Endodermal cell (in vitro differentiated cells): ENCODE results near the gene IRF6. TPM values are rescaled to one million over a fixed set of nuclear protein-coding genes. Genes with fewer than 3 reads are reported as not detected.

ENCODE experiments used
- DNase-seq: peaks from one replicate; pipeline ENCODE4 v3.0.0-alpha.2; 2017
- H3K27ac ChIP-seq: 2 replicates; pipeline ENCODE4 v1.5.1; 2013; ENCODE audit warnings: mild to moderate bottlenecking, low read depth, low read length, moderate library complexity
- H3K27me3 ChIP-seq: 2 replicates; pipeline ENCODE4 v1.6.1; 2013; ENCODE audit warnings: mild to moderate bottlenecking, low read length, moderate library complexity; ENCODE audit not compliant: insufficient read depth, control insufficient read depth, poor library complexity, severe bottlenecking
- H3K36me3 ChIP-seq: 2 replicates; pipeline ENCODE4 v1.7.0; 2013; ENCODE audit warnings: mild to moderate bottlenecking, low read length, moderate library complexity; ENCODE audit not compliant: control insufficient read depth, insufficient read depth
- H3K4me1 ChIP-seq: one replicate; pipeline ENCODE4 v1.7.0; 2013; ENCODE audit warnings: low read length; ENCODE audit not compliant: control insufficient read depth, insufficient read depth
- H3K4me3 ChIP-seq: 2 replicates; pipeline ENCODE4 v1.5.1; 2013; ENCODE audit warnings: mild to moderate bottlenecking, low read length, moderate library complexity
- H3K9ac ChIP-seq: 2 replicates; pipeline ENCODE4 v1.6.1; 2013; ENCODE audit warnings: mild to moderate bottlenecking, low read length, moderate library complexity; ENCODE audit not compliant: poor library complexity, severe bottlenecking; ENCODE audit errors: extremely low read depth
- H3K9me3 ChIP-seq: 2 replicates; pipeline ENCODE4 v1.6.1; 2013; ENCODE audit warnings: mild to moderate bottlenecking, low read length, moderate library complexity; ENCODE audit not compliant: control insufficient read depth
- H3K27ac Mint-ChIP-seq: 2 replicates; pipeline ENCODE4 v1.8.0; 2020; ENCODE audit warnings: mixed read lengths
- H3K27me3 Mint-ChIP-seq: 2 replicates; pipeline ENCODE4 v1.8.0; 2021; ENCODE audit warnings: mild to moderate bottlenecking, mixed read lengths; ENCODE audit not compliant: insufficient read depth
- H3K36me3 Mint-ChIP-seq: 2 replicates; pipeline ENCODE4 v1.8.0; 2020; ENCODE audit warnings: low read depth, mixed read lengths
- H3K4me1 Mint-ChIP-seq: 2 replicates; pipeline ENCODE4 v1.8.0; 2020; ENCODE audit warnings: mixed read lengths
- H3K4me3 Mint-ChIP-seq: 2 replicates; pipeline ENCODE4 v1.8.0; 2020; ENCODE audit warnings: mild to moderate bottlenecking, moderate library complexity, mixed read lengths
- H3K9me3 Mint-ChIP-seq: 2 replicates; pipeline ENCODE4 v1.8.0; 2020; ENCODE audit warnings: mild to moderate bottlenecking, mixed read lengths
- CTCF ChIP-seq: fragments of 200-600 bp; sonication (generic); conservative IDR thresholded peaks from 2 replicates; pipeline ENCODE4 v1.5.0; 2021; ENCODE audit warnings: antibody characterized with exemption, mild to moderate bottlenecking
- WGBS, 2 experiments: methylation state at CpG; one replicate each; pipeline versions ENCODE4 v1.1.5 to v1.1.7; 2013; ENCODE audit warnings: missing lambda C conversion rate in 2 of 2, mixed read lengths in 1 of 2; ENCODE audit not compliant: insufficient coverage in 1 of 2, insufficient read length in 1 of 2; 5-methylcytosine and 5-hydroxymethylcytosine counted together
- total RNA-seq, 2 donors: library from RNA; stranded (reverse); fragmentation: NEBNext Ultra II Directional in 1 of 2; extraction: Animal tissue kit (Norgen Biotek cat#: 25700) in 1 of 2; gene quantifications; 2 replicates in 1 of 2; 3 replicates in 1 of 2; pipeline ENCODE4 v1.2.1, GENCODE V29; 2021

Gene IRF6
- total RNA-seq, 2 donors from 2014 or later = 13.8 to 18.2 TPM

GRCh38 chr1:209741889-209742288 lies 64.1 kb downstream of the IRF6 start:
- no peak for DNase-seq
- Mint-ChIP-seq H3K36me3 (no peaks in the 10 kb centered on the region), H3K27ac (no peak overlapping the region), H3K4me1 (peaks cover 7% of the 10 kb centered on the region), H3K4me3 (no peak overlapping the region), H3K27me3 (peaks cover 26% of the 10 kb centered on the region), H3K9me3 (no peaks in the 10 kb centered on the region)
- WGBS, 2 experiments = 81 to 86% methylated on average over 1 to 2 of the region's 2 CpGs
- Histone ChIP-seq H3K27ac (no peak overlapping the region), H3K4me3 (no peak overlapping the region), H3K27me3 (peaks cover 19% of the 10 kb centered on the region), H3K9me3 (no peaks in the 10 kb centered on the region), H3K36me3 (no peaks in the 10 kb centered on the region), H3K9ac (no peak overlapping the region), H3K4me1 (no peaks in the 10 kb centered on the region)
- no peak for TF ChIP-seq CTCF

- Histone ChIP-seq H3K27ac (no peak overlapping the region), H3K9me3 (no peaks in the 10 kb centered on the region), H3K27me3 (peaks cover 24% of the 10 kb centered on the region), H3K4me3 (no peak overlapping the region), H3K4me1 (no peaks in the 10 kb centered on the region), H3K36me3 (no peaks in the 10 kb centered on the region), H3K9ac (no peak overlapping the region)
- H3K4me3 Mint-ChIP-seq = no peak overlapping the region
- H3K27me3 Mint-ChIP-seq = peaks cover 30% of the 10 kb centered on the region
- no peak for DNase-seq
- H3K9me3 Mint-ChIP-seq = no peaks in the 10 kb centered on the region
- 88 to 89% methylated on average over 2 to 3 of the region's 3 CpGs for WGBS, 2 experiments
- no peak for TF ChIP-seq CTCF
- H3K27ac Mint-ChIP-seq = no peak overlapping the region
- H3K4me1 Mint-ChIP-seq = peaks cover 2% of the 10 kb centered on the region
- no peaks in the 10 kb centered on the region for H3K36me3 Mint-ChIP-seq
These were observed 64.7 kb downstream of the IRF6 start for GRCh38 chr1:209741193-209741592.

GRCh38 chr1:209738270-209738669 lies 67.7 kb downstream of the IRF6 start:
- TF ChIP-seq CTCF = no peak
- no peaks in the 10 kb centered on the region for H3K36me3 ChIP-seq
- Mint-ChIP-seq H3K4me3 (no peak overlapping the region), H3K27me3 (peaks cover 34% of the 10 kb centered on the region), H3K4me1 (no peaks in the 10 kb centered on the region), H3K36me3 (no peaks in the 10 kb centered on the region), H3K27ac (no peak overlapping the region), H3K9me3 (no peaks in the 10 kb centered on the region)
- H3K4me1 ChIP-seq = no peaks in the 10 kb centered on the region
- WGBS, 2 experiments = 75 to 83% methylated on average over 1 of the region's 1 CpG
- no peak overlapping the region for H3K9ac ChIP-seq
- H3K27ac ChIP-seq = no peak overlapping the region
- no peak for DNase-seq
- H3K4me3 ChIP-seq = no peak overlapping the region
- H3K9me3 ChIP-seq = no peaks in the 10 kb centered on the region
- H3K27me3 ChIP-seq = peaks cover 38% of the 10 kb centered on the region
